Astrocyte (in vitro differentiated cells and primary cell): ENCODE measurements around the gene RAPGEF5. TPM values are rescaled to one million over a fixed set of nuclear protein-coding genes. Genes with fewer than 3 reads are reported as not detected.

Experiments used
- DNase-seq: peaks from one replicate; pipeline ENCODE4 v3.0.0-alpha.2; 2010; ENCODE audit warnings: low read depth
- FAIRE-seq: peaks from 2 replicates; lab custom pipeline; 2011; peaks lifted over from hg19 to GRCh38; lab: Jason Lieb, UNC
- H2AFZ ChIP-seq: 2 replicates; pipeline ENCODE4 v1.6.0; 2012; ENCODE audit warnings: low read depth, low read length, inconsistent platforms
- H3K27ac ChIP-seq: 2 replicates; pipeline ENCODE4 v1.5.1; 2011; ENCODE audit warnings: low read depth, low read length, inconsistent platforms
- H3K27me3 ChIP-seq: 2 replicates; pipeline ENCODE4 v1.6.0; 2011; ENCODE audit warnings: low read length, inconsistent platforms; ENCODE audit not compliant: insufficient read depth
- H3K36me3 ChIP-seq: 2 replicates; pipeline ENCODE4 v1.5.1; 2011; ENCODE audit warnings: low read length, inconsistent platforms; ENCODE audit not compliant: insufficient read depth
- H3K4me1 ChIP-seq: 2 replicates; pipeline ENCODE4 v1.5.1; 2011; ENCODE audit warnings: low read length, inconsistent platforms; ENCODE audit not compliant: insufficient read depth
- H3K4me2 ChIP-seq: 2 replicates; pipeline ENCODE4 v1.6.0; 2012; ENCODE audit warnings: low read length, inconsistent platforms
- H3K4me3 ChIP-seq: 2 replicates; pipeline ENCODE4 v1.5.1; 2011; ENCODE audit warnings: low read depth, mild to moderate bottlenecking, low read length, inconsistent platforms; ENCODE audit not compliant: insufficient read depth
- H3K79me2 ChIP-seq: 2 replicates; pipeline ENCODE4 v1.6.0; 2012; ENCODE audit warnings: mild to moderate bottlenecking, low read length, inconsistent platforms; ENCODE audit not compliant: insufficient read depth
- H3K9ac ChIP-seq: 2 replicates; pipeline ENCODE4 v1.6.0; 2012; ENCODE audit warnings: mild to moderate bottlenecking, low read length, inconsistent platforms
- H3K9me3 ChIP-seq: 2 replicates; pipeline ENCODE4 v1.5.1; 2012; ENCODE audit warnings: low read depth, mild to moderate bottlenecking, low read length, inconsistent platforms; ENCODE audit not compliant: insufficient read depth
- H4K20me1 ChIP-seq: 2 replicates; pipeline ENCODE4 v1.6.0; 2012; ENCODE audit warnings: low read length, inconsistent platforms; ENCODE audit not compliant: insufficient read depth
- H3K27ac Mint-ChIP-seq: one replicate; pipeline ENCODE4 v1.8.0; 2021; ENCODE audit warnings: mild to moderate bottlenecking, mixed read lengths; ENCODE audit not compliant: unreplicated experiment
- H3K27me3 Mint-ChIP-seq: one replicate; pipeline ENCODE4 v1.8.0; 2021; ENCODE audit warnings: low read depth, mixed read lengths; ENCODE audit not compliant: unreplicated experiment
- H3K36me3 Mint-ChIP-seq: one replicate; pipeline ENCODE4 v1.8.0; 2021; ENCODE audit warnings: low read depth, mixed read lengths; ENCODE audit not compliant: unreplicated experiment
- H3K4me1 Mint-ChIP-seq: one replicate; pipeline ENCODE4 v1.8.0; 2021; ENCODE audit warnings: low read depth, mixed read lengths; ENCODE audit not compliant: unreplicated experiment
- H3K4me3 Mint-ChIP-seq: one replicate; pipeline ENCODE4 v1.8.0; 2021; ENCODE audit warnings: mild to moderate bottlenecking, moderate library complexity, mixed read lengths; ENCODE audit not compliant: unreplicated experiment
- H3K9me3 Mint-ChIP-seq: one replicate; pipeline ENCODE4 v1.8.0; 2021; ENCODE audit warnings: mild to moderate bottlenecking, mixed read lengths; ENCODE audit not compliant: unreplicated experiment
- EZH2 ChIP-seq: IDR thresholded peaks from 2 replicates; pipeline ENCODE4 v1.6.1; 2012; ENCODE audit warnings: mild to moderate bottlenecking, low read length, inconsistent platforms; ENCODE audit not compliant: insufficient read depth
- total RNA-seq: library from RNA; stranded (reverse); gene quantifications from 2 replicates; pipeline ENCODE4 v1.2.1, GENCODE V29; 2021
- TF ChIP-seq, protein P1 (sequence below): IDR thresholded peaks from 2 replicates; pipeline ENCODE4 v1.5.1; 2011; ENCODE audit warnings: low read depth, mild to moderate bottlenecking, inconsistent platforms, low read length, moderate library complexity; ENCODE audit not compliant: insufficient read depth

RAPGEF5 gene
- total RNA-seq, 1 donor from 2014 or later = 1.0 TPM

DNA sequence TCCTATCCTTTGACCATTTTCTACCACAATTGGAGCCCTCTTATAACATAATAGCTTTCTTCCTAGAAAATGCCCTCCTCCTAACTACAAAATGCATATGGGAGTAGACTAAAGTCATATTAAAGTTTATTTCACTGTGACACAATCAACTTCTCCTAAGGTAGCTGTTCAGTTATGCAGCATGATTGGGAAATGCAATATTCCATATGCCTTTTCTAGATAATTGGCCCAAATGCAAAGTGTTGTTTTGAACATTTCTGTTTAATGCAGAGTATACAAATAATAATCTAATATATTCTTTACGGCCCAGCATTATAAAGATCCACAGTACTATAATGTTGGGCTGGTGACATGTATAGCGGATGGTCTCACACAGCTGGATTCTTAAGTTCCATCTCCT is 205.1 kb downstream of the RAPGEF5 start:
- no peak for FAIRE-seq
- no peaks in the 10 kb centered on the region for H3K36me3 Mint-ChIP-seq
- Histone ChIP-seq H3K36me3 (no peaks in the 10 kb centered on the region), H3K9ac (no peak overlapping the region), H3K4me1 (peaks cover 10% of the 10 kb centered on the region), H3K4me2 (no peak overlapping the region), H3K9me3 (no peaks in the 10 kb centered on the region), H4K20me1 (no peaks in the 10 kb centered on the region), H2AFZ (no peak overlapping the region), H3K79me2 (no peaks in the 10 kb centered on the region), H3K27me3 (no peaks in the 10 kb centered on the region), H3K4me3 (no peak overlapping the region), H3K27ac (no peak overlapping the region)
- TF ChIP-seq, protein P1, sequence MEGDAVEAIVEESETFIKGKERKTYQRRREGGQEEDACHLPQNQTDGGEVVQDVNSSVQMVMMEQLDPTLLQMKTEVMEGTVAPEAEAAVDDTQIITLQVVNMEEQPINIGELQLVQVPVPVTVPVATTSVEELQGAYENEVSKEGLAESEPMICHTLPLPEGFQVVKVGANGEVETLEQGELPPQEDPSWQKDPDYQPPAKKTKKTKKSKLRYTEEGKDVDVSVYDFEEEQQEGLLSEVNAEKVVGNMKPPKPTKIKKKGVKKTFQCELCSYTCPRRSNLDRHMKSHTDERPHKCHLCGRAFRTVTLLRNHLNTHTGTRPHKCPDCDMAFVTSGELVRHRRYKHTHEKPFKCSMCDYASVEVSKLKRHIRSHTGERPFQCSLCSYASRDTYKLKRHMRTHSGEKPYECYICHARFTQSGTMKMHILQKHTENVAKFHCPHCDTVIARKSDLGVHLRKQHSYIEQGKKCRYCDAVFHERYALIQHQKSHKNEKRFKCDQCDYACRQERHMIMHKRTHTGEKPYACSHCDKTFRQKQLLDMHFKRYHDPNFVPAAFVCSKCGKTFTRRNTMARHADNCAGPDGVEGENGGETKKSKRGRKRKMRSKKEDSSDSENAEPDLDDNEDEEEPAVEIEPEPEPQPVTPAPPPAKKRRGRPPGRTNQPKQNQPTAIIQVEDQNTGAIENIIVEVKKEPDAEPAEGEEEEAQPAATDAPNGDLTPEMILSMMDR = no peak
- no peak overlapping the region for H3K27ac Mint-ChIP-seq
- H3K9me3 Mint-ChIP-seq = no peaks in the 10 kb centered on the region
- peaks cover 8% of the 10 kb centered on the region for H3K4me1 Mint-ChIP-seq
- H3K27me3 Mint-ChIP-seq = no peaks in the 10 kb centered on the region
- no peak for DNase-seq
- H3K4me3 Mint-ChIP-seq = no peak overlapping the region

DNA sequence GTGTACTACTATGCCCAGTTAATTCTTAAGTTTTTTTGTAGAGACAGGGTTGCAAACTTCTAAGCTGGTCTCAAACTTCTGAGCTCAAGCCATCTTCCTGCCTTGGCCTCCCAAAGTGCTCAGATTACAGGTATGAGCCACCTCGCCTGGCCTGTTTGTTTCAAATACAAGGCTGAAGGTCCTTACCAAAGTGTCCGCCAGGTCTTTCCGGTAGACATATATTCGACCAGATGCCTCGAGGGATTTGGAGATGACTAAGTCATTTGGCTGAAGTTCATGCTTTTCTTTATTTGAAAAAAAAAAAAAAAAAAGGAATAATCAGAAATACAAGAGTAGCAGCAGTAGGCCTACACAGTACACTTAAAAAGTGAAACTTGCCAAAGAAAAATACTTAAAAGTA is 206.7 kb downstream of the RAPGEF5 start:
- no peaks in the 10 kb centered on the region for H3K27me3 Mint-ChIP-seq
- Histone ChIP-seq H3K36me3 (no peaks in the 10 kb centered on the region), H4K20me1 (no peaks in the 10 kb centered on the region), H3K27ac (no peak overlapping the region), H3K4me1 (no peaks in the 10 kb centered on the region), H3K9me3 (no peaks in the 10 kb centered on the region), H2AFZ (no peak overlapping the region), H3K4me2 (no peak overlapping the region), H3K79me2 (no peaks in the 10 kb centered on the region), H3K9ac (no peak overlapping the region), H3K27me3 (no peaks in the 10 kb centered on the region), H3K4me3 (no peak overlapping the region)
- no peak for TF ChIP-seq EZH2
- TF ChIP-seq, protein P1 = no peak
- DNase-seq = peak; percentile 55
- H3K27ac Mint-ChIP-seq = no peak overlapping the region
- no peak overlapping the region for H3K4me3 Mint-ChIP-seq
- no peaks in the 10 kb centered on the region for H3K36me3 Mint-ChIP-seq
- H3K4me1 Mint-ChIP-seq = peaks cover 3% of the 10 kb centered on the region
- no peak for FAIRE-seq
- no peaks in the 10 kb centered on the region for H3K9me3 Mint-ChIP-seq

DNA sequence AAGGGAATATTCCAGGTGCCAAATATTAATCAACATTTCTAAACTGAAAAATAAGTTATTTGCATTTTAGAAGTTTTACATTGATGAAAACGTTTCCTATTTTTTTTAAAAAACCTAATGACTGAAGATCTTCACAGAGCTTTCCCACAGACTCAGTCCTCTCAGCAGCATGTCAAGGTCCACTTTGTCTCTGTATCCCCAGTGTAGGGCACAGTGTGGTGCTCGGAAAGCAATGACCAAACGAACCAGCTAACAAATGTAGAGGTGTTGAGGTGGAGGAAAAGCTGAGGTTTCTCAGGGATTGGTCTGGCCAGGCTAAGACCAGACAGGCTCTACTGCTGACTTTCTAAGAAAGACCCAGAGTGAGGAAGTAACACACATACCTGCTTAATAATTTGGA is 209.1 kb downstream of the RAPGEF5 start:
- DNase-seq = no peak
- H3K9me3 ChIP-seq = no peaks in the 10 kb centered on the region
- Mint-ChIP-seq H3K4me1 (peaks cover 7% of the 10 kb centered on the region), H3K4me3 (no peak overlapping the region), H3K36me3 (no peaks in the 10 kb centered on the region), H3K27me3 (no peaks in the 10 kb centered on the region), H3K9me3 (no peaks in the 10 kb centered on the region), H3K27ac (no peak overlapping the region)
- H4K20me1 ChIP-seq = no peaks in the 10 kb centered on the region
- H3K27ac ChIP-seq = no peak overlapping the region
- H3K4me1 ChIP-seq = no peaks in the 10 kb centered on the region
- H2AFZ ChIP-seq = no peak overlapping the region
- no peaks in the 10 kb centered on the region for H3K27me3 ChIP-seq
- H3K4me2 ChIP-seq = no peak overlapping the region
- TF ChIP-seq, protein P1 = no peak
- no peak for TF ChIP-seq EZH2
- H3K9ac ChIP-seq = no peak overlapping the region
- FAIRE-seq = no peak
- no peaks in the 10 kb centered on the region for H3K79me2 ChIP-seq
- no peak overlapping the region for H3K4me3 ChIP-seq
- no peaks in the 10 kb centered on the region for H3K36me3 ChIP-seq
